Ishikawa (cell line): ENCODE measurements around the gene PRKAB2.

ENCODE experiments used
- EP300 ChIP-seq: IDR thresholded peaks from 2 replicates; pipeline ENCODE4 v1.6.1; 2012; ENCODE audit warnings: borderline replicate concordance
- RAD21 ChIP-seq: IDR thresholded peaks from 2 replicates; pipeline ENCODE4 v1.6.1; 2012; ENCODE audit warnings: low read depth
- TAF1 ChIP-seq: IDR thresholded peaks from 2 replicates; pipeline ENCODE4 v1.6.1; 2012; ENCODE audit warnings: low read depth, mild to moderate bottlenecking
- YY1 ChIP-seq: IDR thresholded peaks from 2 replicates; pipeline ENCODE4 v1.6.1; 2012; ENCODE audit warnings: low read depth
- TF ChIP-seq, protein P1 (sequence below): IDR thresholded peaks from 2 replicates; pipeline ENCODE4 v1.6.1; 2012

DNA sequence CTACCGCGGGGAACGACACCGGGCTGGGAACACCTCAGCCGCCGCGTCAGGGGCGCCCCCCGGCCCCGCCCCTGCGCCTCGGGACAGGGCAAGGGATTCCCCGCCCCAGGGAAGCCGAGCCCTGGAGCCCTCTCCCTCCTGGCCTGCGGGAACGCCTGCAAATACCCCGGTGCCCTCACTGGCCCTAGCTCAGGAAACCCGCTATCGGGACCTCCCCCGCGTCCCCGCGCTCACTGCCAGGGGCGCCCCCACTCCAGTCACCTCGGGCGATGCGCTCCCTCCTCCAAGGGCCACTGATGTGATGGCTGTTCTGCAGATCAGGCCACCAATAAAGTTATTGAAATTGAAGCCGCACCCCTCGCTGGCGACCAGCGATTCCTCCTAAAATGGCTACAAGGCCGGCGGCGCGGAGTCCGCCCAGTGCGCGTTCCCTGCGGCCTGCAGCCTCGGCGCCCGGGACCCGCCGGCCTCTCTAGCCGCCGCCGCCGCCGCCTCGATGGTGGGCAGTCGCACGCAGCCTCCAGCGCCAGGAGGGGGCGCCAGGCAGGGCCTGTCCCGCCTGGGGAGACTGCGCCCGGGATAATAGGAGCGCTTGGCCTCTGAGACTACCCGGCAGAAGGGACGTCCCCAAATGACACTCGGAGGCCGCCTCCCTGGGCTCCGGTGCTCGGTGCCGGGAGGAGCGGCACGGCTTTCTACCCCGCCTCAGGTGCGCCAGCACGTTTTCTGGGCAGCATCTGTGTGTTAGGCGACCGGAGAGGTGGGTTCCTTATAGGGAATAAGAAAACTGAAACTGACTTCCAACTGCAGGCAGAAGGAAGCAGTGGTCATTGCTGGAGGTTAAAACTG lies at the start of gene PRKAB2:
- TF ChIP-seq RAD21: peak; percentile 58; the same call in 1 of the 2 replicates
- TF ChIP-seq TAF1: peak; percentile 46
- peak; percentile 87 for TF ChIP-seq YY1
- 0 out of 2 replicates have a peak, but pooled peaks have one; percentile 46 for TF ChIP-seq EP300
- TF ChIP-seq, protein P1, sequence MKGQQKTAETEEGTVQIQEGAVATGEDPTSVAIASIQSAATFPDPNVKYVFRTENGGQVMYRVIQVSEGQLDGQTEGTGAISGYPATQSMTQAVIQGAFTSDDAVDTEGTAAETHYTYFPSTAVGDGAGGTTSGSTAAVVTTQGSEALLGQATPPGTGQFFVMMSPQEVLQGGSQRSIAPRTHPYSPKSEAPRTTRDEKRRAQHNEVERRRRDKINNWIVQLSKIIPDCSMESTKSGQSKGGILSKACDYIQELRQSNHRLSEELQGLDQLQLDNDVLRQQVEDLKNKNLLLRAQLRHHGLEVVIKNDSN: no peak; the same call in 1 of the 2 replicates
